ENCODE results near the gene SMIM10L2A. TPM values are rescaled to one million over a fixed set of nuclear protein-coding genes. Genes with fewer than 3 reads are reported as not detected.

SMIM10L2A gene
- total and polyA plus RNA-seq, 2 of the 8 experiments (the other 6 are each of a cell fraction or from before 2014, with no cell fraction given), result 5.0 to 7.5 TPM

DNA sequence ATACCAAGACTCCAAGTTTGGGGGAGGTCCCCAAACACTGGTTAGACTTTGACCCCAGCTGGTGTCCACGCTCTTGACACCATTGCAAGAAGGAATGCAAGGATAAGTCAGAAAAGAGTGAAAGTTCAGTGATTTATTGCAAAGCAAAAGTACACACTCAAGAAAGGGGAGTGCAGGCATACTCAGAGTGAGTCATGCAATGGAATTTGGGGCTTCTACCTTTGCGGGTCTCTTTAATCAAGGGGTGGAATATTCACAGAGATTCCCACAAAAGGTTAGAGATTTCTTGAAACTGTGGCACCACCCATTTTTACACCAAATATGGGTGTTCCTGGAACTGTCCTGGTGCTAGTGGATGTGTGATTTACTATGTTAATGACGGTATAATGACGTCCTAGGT lies 5.2 kb upstream of the SMIM10L2A start:
- no peak overlapping the region for H2BK15ac ChIP-seq (ENCODE audit: low read length)
- H3K27me3 ChIP-seq (replicated peaks in 1 of 4; ENCODE audit: control insufficient read depth in 3 of 4, extremely low read depth in 1 of 4, insufficient read depth in 3 of 4, low read length in 3 of 4), result no peaks in the 10 kb centered on the region
- no peak overlapping the region for H2BK5ac ChIP-seq (ENCODE audit: low read depth, low read length)
- no peaks in the 10 kb centered on the region for H3K36me3 ChIP-seq (ENCODE audit: control insufficient read depth in 2 of 4, insufficient read depth in 4 of 4, low read length in 3 of 4)
- no peak overlapping the region for H3K4ac ChIP-seq (replicated peaks; ENCODE audit: insufficient read length, low read depth, low read length)
- H3K23ac ChIP-seq (ENCODE audit: insufficient read length), result no peak overlapping the region
- H3K9me3 ChIP-seq (ENCODE audit: insufficient read depth in 2 of 2, low read depth in 1 of 2, low read length in 1 of 2), result no peaks in the 10 kb centered on the region
- no peak overlapping the region for H2BK120ac ChIP-seq (replicated peaks; ENCODE audit: low read depth, low read length)
- H3K4me3 ChIP-seq (ENCODE audit: extremely low read depth in 1 of 4, insufficient read depth in 2 of 4, low read depth in 3 of 4, low read length in 4 of 4), result no peak overlapping the region
- DNase-seq (ENCODE audit: low read depth in 1 of 2, low spot score in 2 of 2) (no peak), FAIRE-seq (no peak)
- no peaks in the 10 kb centered on the region for H3K23me2 ChIP-seq (ENCODE audit: low read depth, low read length)
- no peaks in the 10 kb centered on the region for H4K20me1 ChIP-seq (replicated peaks in 1 of 2; ENCODE audit: control insufficient read depth in 1 of 2, insufficient read depth in 2 of 2, low read length in 2 of 2)
- no peak overlapping the region for H4K5ac ChIP-seq (ENCODE audit: insufficient read length, low read depth, low read length)
- H3K18ac ChIP-seq (ENCODE audit: extremely low read depth, low read length), result no peak overlapping the region
- ChIA-PET CTCF (ENCODE audit: partially characterized antibody) (interaction anchor here (1.4 kb wide), 1 partner anchor 19 kb away, joined by 4 read pairs; no protein-coding TSS in a partner anchor), POLR2A (ENCODE audit: partially characterized antibody) (no interaction called here)
- H3K14ac ChIP-seq (ENCODE audit: insufficient read length), result no peak overlapping the region
- H3K4me1 ChIP-seq (replicated peaks in 1 of 4; ENCODE audit: control insufficient read depth in 3 of 4, insufficient read depth in 4 of 4, low read length in 3 of 4), result peaks cover 0 to 4% (median 3%) of the 10 kb centered on the region in 4 experiments; a peak in 4 of 7 replicates
- no peaks in the 10 kb centered on the region for H3K79me2 ChIP-seq (ENCODE audit: control insufficient read depth in 1 of 2, insufficient read depth in 2 of 2, low read length in 2 of 2)
- WGBS, 2 experiments (ENCODE audit: extremely low coverage in 1 of 2, insufficient coverage in 1 of 2, insufficient read length in 1 of 2, insufficient replicate concordance in 2 of 2, low coverage in 1 of 2, low lambda C conversion rate in 2 of 2, missing lambda C conversion rate in 1 of 2), result 82% methylated on average over 4 of the region's 4 CpGs; no CpG with 5 or more reads in 1 of the 2 experiments
- no peak overlapping the region for H2BK12ac ChIP-seq (ENCODE audit: low read depth, low read length)
- H3K4me2 ChIP-seq (ENCODE audit: insufficient read depth in 1 of 2, low read depth in 2 of 2, low read length in 2 of 2), result no peak overlapping the region
- H2BK20ac ChIP-seq (ENCODE audit: low read length), result no peak overlapping the region
- H3K56ac ChIP-seq (replicated peaks; ENCODE audit: insufficient read length, low read depth, low read length), result no peak overlapping the region
- H3K27ac ChIP-seq (ENCODE audit: low read depth, low read length), result no peak overlapping the region
- H3K79me1 ChIP-seq (ENCODE audit: low read depth, low read length), result no peaks in the 10 kb centered on the region
- no peak overlapping the region for H4K8ac ChIP-seq (ENCODE audit: extremely low read depth, insufficient read depth, low read length)
- no peak overlapping the region for H3K9ac ChIP-seq (replicated peaks in 1 of 4; ENCODE audit: extremely low read depth in 1 of 4, low read depth in 3 of 4, low read length in 3 of 4)
- TF ChIP-seq RXRA (IDR thresholded peaks at IDR 0.05; ENCODE audit: insufficient read depth, low read depth, low read length), result no peak
- no peak for TF ChIP-seq RNF2 (IDR thresholded peaks at IDR 0.05; ENCODE audit: borderline replicate concordance, low read depth, low read length, missing control alignments, poor library complexity, severe bottlenecking)
- TF ChIP-seq ZNF274 (IDR thresholded peaks at IDR 0.05; ENCODE audit: borderline replicate concordance, extremely low read depth, low read length), result no peak
- TF ChIP-seq SRF (IDR thresholded peaks at IDR 0.05; ENCODE audit: low read depth, low read length), result no peak
- TF ChIP-seq HDAC6 (IDR thresholded peaks at IDR 0.05; ENCODE audit: low read depth, low read length), result no peak
- TF ChIP-seq GTF2F1 (IDR thresholded peaks at IDR 0.05; ENCODE audit: borderline replicate concordance, low read depth, low read length), result no peak
- TF ChIP-seq TAF1 (IDR thresholded peaks at IDR 0.05; ENCODE audit: low read depth, low read length), result no peak
- TF ChIP-seq BCL11A (IDR thresholded peaks at IDR 0.05; ENCODE audit: low read depth in 2 of 2, low read length in 2 of 2), result no peak
- TF ChIP-seq SIX5 (IDR thresholded peaks at IDR 0.05; ENCODE audit: low read depth, low read length), result no peak
- H2AFZ ChIP-seq (ENCODE audit: low read length), result no peak overlapping the region
- H2AK5ac ChIP-seq (ENCODE audit: low read depth, low read length), result no peak overlapping the region
- H4K91ac ChIP-seq (replicated peaks; ENCODE audit: insufficient read length, low read length), result no peak overlapping the region
